ENCODE data around the gene ENTPD8.

DNA sequence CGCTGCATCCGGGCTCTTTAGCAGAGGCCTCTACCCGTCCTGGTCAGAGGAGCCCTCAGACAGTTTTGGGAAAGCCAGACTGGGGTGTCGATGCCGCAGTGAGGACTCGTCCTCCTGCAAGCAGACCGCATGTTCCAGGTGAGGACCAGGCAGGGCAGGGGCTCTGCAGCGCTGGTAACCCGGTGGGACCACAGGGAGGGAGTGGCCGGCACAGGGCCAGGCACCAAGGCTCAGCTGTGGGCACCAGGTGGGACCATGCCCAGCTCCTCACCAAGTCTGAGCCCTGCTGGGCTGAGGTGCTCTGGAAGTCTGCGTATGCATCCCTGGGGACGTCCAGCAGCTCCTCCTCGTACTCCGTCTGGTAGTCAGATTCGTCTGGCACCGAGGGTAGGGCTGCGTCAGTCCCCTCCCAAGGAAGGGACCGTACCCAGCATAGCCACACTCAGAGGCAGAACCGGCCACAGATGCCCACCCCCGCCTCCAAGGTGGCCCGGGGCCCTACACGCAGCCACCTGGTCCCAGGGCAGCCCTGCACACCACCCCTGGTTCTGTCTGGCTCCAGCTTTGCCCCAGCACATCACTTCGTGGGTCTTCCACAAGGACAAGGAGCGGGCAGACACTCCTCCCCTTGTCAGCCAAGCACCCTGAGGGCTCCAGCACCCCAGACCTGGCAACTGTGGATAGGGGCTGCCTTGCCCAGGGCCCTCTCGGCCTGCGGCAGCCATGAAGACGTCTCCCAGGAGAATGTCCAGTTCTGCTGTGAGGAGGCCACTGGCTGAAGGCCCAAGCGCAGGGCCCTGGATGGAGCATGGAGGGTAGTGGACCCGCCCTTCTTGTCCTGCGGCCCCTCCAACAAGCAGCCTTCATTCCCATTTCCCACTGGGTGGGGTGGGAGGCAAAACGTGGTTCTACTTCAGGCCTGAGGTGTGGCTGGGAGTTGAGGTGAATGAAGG, 19.5 kb upstream of the ENTPD8 start:
- TF ChIP-seq CTCF (IDR thresholded peaks at IDR 0.05) (no peak), POLR2A (IDR thresholded peaks at IDR 0.05) (no peak)

All from esophagus squamous epithelium (tissue), 4 donors.